Panc1 (cell line): ENCODE measurements around the gene EBLN2.

Source experiments
- CTCF ChIP-seq: fragments of 450-650 bp; IDR thresholded peaks from 2 replicates; pipeline ENCODE4 v1.5.1; 2017; ENCODE audit warnings: mild to moderate bottlenecking
- REST ChIP-seq, 2 experiments: IDR thresholded peaks; 2 replicates each; pipeline ENCODE4 v1.6.1; 2011 to 2012; ENCODE audit warnings: low read depth in 2 of 2, control low read depth in 1 of 2, low read length in 1 of 2, mild to moderate bottlenecking in 1 of 2, moderate library complexity in 1 of 2; ENCODE audit not compliant: insufficient read depth in 1 of 2

- TF ChIP-seq REST (IDR thresholded peaks at IDR 0.05; ENCODE audit: insufficient read depth in 1 of 2, low read depth in 2 of 2, low read length in 1 of 2), result no peak
- no peak for TF ChIP-seq CTCF
These were observed 29.8 kb upstream of the EBLN2 start for GRCh38 chr3:73031573-73032103.
